ENCODE results near the gene METAP1D.

- no peak for TF ChIP-seq GATA2 (IDR thresholded peaks at IDR 0.05; ENCODE audit: low read depth, low read length)
- no peak for TF ChIP-seq GATA3 (IDR thresholded peaks at IDR 0.05; ENCODE audit: low read depth, low read length)
Observed at GRCh38 chr2:172081221-172082022, 81.7 kb downstream of the METAP1D start.

Measured in SH-SY5Y (cell line).